T-helper 2 cell (primary cell): Measurements from ENCODE around the gene ATF3.
"Not testable (repeated sequence)": the region's sequence is repeated elsewhere in the genome, so short reads cannot be mapped to it uniquely, and the experiment has no call there.

ENCODE experiments used
- DNase-seq, 5 experiments: peaks; one replicate each; pipeline versions ENCODE4 v3.0.0 to v3.0.0-alpha.2; 2012 to 2022

ATF3 gene

DNA sequence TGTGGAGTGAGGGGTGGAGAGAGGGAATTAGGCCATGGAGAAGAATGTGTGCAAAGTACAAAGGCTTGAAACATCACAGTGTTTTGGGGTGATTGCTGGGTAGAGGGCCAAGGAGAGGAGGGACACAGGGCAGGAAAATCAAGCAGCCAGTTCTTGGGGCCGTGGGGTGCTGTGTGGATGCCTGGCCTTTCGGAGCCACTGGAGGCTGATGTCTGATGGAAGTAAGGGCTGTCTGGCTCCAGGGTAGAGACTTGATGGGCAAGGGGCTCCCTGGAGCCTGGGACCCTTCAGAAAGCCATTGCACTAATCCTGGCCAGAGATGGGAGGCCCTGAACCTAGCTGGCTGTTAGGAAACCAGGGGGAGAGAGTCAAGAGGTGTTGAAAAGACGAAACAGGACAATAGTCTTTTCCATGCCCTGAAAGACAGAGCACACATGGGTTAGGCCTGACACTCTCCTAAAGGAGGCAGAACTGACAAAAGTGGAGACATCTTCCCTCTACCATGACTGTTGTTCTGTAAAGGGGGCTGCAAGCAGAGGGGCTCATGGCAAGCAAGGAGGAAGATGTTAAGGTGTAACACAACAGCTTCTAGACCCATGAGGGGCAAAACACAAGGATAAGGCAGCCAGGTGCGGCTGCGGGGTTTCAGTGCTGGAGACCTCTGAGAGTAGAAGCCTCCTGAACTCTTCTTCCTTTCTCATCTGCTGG, 21.0 kb downstream of the ATF3 start:
- no peak for DNase-seq

DNA sequence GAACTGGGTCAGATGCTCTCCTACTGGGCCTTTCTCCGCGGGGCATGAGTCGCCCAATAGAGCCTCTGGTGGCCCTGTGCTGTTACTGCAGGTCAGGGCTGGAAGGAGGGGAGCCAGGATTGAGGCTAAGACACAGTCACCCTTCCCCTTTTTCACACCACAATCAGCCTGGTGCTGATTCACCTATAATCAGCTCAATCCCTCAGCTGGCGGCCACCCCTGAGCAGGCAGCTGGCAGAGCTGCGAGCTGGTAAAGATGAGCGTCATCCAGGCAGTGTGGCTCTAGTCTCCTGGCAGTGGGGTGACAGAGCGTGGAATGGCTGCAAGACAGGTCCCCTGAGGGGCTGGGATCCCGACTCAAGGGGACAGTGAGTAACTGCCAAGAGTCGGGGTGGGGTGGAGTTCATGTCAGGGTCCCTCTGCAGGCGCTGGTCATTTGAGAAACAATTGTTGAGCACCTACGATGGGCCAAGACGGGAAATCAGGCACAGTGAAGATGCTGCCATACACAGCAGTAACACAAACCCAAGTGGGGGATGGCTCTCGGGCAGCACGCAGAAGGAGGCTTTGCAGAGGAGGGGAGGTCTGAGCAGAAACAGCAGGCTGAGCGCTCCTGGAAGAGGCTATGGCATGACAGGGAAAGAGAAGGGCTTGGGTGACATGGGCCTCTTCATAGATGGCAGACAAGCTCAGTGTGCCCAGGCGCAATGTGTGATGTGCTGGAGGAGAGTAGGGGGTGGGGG, 21.8 kb downstream of the ATF3 start:
- DNase-seq, result peak; percentile 20 to 65 (median 42)

DNA sequence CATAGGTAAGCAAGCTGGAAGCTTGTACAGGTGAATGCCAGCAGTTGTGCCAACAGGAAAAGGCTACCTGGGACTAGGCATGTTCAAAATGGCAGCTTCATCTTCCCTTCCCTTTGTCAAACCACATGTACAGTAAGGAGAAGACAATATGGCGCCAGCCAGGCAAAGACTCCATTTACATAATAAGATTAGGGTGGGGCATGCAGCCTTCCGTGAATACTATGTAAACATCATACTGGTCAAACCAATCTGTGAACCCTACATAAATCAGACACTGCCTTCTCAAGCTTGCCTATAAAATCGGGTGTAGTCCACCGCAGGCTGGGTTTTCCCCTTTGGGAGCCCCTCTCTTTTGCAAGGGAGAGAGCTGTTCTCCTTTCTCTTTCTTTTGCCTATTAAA, 24.6 kb downstream of the ATF3 start:
- DNase-seq, result no peak

DNA sequence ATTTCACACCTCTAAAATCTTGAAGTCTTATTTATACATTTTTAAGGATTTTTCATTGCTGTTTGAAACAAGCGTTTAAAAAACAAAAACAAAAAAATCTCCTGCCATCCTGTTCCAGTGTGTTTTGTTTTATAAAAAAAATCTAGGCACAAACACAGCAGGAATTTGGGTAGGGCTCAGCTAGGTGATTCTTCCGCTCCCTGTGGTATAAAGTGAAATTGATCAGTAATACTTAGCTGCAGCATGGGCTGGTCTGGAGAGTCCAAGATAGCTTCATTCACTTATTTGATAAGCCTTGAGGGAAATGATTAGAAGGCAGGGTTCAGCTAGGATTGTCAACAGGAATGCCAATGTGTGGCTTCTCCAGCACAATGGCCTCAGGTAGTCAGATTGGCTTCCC, 25.7 kb downstream of the ATF3 start:
- no peak for DNase-seq

DNA sequence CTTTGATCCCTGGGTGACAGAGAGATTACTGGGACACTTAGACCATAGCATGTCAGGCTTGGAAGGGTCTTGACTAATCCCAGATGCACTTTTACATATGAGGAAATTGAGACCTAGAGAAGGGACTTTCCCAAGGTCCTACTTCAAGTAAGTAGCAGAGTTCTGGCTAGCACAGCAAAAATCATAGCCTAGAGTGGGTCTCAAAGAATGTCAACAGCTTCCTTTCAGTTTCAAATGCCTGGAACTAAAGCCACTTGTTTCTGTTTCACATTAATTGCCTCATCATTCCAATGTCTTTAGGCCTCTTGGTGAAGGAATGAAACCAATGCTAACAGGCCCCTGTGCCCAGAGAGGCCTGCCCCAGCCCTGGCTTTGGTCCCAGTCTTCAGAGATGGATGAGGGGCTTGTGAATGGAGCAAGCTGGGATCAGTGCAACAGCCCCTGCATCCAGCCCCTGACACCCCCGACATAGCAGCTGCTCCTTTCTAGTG, 26.6 kb downstream of the ATF3 start:
- DNase-seq, result peak in 1 of 5 experiments; percentile 53

DNA sequence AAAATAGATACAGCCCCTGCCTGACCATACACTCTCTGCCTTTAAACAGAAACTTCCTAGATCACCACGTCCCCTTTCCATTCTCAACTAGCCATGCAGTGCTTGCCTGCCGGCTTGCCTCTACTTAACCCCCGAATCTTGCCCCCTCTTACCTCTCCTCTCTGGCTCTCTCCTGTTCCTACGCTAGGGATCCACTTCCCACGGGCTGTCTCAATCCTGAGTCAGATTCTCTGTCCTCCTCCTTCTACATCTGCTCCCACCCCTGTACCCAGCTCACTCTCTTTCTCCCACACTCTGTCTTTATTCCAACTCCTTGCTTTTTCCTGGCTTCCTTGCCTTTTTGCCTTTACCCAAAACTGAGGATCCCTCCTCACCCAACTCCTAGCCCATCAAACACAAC, 29.3 kb downstream of the ATF3 start:
- no peak for DNase-seq

DNA sequence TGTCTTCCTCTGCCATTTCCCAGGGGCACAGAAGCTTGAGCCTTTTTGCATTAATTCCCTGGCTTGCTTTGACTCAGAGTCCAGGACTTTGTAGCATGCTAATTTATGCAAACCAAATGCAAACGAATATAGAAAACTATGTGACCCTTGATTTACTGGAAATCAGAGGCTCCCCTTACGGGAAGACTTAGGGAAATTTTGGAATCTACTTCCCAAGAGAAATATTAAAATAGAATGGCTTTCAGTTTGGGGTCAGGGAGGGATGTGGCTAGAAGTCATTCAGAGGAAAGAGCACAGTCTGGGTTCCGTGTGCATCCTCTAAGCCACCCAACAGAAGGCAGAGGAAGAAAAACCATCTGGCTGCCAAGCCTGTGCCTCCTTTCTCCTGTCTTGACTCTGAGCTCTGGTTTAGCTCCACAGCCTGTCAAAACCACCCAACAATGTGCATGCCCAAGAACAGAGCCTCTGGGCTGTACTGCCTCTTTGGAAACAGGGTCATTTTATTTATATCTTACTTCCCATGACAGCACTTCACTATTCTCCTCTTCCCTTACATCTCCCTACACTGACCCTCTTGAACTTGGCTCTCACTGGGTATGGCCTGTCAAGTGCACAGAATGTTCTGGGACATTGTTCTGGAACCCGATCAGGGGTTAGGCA, 30.1 kb downstream of the ATF3 start:
- DNase-seq, result peak in 1 of 5 experiments; percentile 8

DNA sequence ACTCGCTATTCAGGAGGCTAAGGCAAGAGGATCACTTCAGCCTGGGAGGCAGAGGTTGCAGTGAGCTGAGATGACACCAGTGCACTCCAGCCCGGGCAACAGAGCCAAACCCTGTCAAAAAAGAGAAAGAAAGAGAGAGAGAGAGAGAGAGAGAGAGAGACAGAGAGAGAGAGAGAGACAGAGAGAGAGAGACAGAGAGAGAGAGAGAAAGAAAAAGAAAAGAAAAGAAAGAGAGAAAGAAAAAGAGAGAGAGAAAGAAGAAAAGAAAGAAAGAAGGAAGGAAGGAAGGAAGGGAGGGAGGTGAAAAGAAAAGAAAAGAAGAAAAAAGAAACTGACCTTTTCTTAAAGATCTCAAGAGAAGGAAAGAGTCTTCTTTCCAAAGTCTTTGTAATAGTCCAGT, 31.0 kb downstream of the ATF3 start:
- not testable (repeated sequence) for DNase-seq

DNA sequence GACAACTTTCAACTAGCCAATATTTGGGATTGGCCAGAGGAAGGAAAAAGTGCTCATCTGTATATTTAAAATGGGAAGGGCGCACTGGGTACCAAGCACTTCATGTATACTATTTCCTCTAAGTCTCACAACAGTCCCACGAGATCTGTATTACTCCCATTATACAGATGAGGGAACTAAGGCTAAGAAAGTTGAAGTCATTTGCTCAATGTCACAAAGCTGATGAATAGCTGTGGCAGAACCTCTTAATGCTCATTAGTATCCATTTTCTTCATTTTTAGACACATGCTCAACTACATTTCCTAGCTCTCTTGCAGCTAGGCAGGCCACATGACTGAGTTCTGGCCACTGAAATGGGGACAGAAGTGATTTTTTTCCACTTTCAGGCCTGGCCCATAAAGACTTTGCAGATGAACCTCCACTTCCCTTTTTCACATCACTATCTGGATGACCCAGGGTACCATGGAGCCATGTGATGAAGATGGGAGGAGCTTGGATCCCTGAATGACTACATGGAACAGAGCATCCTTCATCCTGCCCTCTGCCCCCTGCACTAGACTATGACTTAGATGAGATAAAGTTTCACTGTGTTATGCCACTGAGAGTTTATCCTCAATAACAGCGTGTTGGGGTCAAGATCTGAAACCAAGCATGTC, 31.8 kb downstream of the ATF3 start:
- DNase-seq, result no peak

DNA sequence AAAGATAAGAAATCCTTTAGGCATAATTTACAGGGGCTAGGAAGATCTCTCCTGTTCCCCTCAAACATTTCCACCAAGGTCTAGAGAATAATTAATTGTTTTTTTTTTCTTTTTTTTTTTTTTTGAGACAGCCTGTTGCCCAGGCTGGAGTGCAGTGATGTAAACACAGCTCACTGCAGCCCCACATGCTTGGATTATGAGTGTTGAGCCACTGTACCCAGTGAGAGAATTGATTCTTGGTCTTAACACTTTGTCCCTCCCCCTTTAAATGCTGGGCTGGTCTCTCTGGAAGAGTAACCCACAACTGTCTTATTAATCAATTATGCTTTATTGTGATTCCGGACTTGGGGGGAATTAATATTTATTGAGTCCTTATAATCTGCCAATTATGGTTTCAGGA, 33.4 kb downstream of the ATF3 start:
- DNase-seq, result no peak

DNA sequence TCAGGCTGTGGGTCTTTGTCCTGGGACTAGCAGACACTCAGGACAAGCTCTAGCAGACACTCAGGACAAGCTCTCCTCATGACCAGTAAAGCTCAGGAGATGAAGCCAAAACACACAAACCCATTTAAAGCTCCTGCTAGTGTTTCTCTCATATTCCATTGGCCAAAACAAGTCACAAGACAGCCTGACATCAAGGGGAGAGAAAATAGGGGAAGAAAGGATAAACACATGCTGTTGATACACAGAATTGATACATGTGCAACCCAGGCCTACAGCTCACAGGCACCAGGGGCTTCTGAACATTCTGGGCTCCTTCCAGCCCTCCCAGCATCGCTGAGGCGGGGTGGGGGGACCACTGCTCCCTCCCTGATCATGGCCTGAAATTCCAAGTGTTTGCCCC, 35.3 kb downstream of the ATF3 start:
- no peak for DNase-seq

DNA sequence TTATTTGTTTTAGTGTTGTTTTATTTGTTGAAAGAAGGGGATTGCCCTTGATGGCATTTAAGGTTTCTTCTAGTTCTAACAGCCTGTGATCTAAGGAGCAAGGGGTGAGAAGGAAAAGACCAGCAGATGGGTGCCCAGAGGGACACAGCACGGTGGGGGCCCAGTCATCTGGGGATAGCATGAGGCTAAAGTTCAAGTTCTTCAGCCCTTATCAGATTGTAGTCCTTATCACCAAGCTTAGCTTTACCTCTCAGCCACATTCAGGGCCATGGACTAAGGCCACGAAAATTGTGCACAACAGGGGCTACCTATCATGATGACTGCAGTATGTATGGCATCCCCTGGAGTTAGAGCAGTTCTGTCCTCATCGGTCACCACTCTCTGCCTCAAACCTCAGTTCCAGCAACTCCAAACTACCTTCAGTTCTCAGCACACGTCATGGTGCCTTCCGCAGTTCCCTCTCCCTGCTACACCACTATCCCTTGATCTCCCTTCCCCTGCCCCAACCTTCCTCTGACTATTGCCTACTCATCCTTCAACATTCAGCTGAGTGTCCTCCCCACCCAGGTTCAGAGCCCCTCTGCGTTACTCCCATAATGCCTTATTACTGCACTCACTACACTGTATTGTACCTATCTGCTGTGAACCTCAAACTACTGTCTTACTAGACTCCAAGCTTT, 36.4 kb downstream of the ATF3 start:
- DNase-seq, result no peak

DNA sequence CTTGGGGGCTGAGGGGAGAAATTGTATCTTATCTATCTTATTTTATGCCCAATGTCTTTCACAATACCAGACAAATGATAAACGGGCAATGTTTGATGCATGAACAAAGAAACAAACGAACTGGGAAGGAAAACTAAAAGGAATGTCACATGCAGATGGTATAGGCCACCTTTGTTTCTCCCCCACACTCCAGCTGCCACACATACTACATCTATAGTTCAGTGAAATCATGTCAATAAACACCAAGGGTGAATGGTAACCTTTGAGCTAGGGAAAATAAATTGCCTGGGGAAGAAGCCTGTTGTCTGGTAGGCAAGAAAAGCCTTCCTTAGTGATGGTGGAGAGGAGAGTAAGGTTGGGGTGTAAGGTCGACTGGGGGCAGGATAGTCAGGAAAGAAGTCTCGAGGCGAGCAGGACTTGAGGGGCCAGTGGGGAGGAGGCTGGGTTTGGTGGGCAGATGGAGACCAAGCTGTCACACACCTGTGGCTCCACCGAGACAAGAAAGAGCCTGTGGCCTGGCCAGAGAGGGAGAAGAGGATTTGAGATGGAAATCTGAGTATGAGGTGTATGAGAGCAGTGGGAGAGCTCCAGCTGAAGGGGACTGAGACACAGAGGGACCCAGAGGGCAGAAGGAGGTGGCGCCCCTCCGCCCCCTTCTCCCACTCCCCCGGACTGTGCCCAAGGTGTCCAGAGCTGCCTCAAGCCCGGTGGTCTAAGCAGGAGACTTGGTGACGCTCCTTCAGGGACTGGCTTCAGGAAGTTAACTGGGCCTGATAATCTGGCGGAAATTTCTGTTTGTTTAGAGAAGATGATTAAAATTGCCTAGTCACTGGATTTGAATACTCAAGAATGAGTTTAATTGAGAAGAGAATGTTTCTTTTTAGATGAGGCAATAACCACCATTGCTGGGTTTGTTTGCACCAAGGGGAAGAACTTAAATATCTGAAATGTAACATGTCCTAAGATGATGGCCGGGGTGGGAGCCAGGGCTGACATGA, 37.3 kb downstream of the ATF3 start:
- no peak for DNase-seq

DNA sequence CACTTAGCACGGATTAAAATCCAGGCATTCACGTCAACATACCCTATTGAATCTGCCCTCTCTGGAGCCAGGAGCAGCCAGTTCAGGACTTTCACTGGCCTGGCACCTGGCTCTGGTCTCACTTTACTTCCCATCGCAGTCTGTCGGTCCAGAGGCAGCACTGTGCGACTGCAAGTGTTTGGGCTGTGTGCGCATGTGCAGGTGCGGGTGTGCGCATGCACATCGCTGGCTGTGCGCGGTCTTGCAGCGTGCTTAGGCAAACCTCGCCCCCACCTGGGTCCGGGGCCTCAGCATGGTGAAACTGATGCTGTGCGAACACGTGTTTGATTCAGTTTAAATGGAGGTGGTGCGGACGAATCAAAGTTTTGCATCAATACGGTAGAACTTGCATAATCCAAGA, 38.0 kb downstream of the ATF3 start:
- no peak for DNase-seq

DNA sequence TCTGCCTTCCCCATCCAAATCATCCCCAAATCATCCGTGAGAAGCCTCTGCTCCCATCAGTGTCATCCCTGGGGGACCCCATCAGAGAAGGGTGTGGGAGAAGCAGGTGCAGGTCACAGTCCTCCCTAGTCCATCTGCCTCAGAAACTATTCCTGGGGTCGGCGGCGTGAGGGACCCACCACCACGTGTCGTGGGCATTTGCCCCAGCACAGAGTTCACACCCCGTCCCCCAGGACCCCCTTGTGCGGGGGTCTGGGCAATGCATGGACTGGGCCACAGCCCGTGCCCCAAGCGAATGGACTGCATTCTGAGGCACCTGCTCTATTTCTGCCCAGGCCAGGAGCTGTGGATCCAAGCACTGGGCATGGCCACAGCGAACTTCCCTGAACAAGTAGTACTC, 38.4 kb downstream of the ATF3 start:
- no peak for DNase-seq

DNA sequence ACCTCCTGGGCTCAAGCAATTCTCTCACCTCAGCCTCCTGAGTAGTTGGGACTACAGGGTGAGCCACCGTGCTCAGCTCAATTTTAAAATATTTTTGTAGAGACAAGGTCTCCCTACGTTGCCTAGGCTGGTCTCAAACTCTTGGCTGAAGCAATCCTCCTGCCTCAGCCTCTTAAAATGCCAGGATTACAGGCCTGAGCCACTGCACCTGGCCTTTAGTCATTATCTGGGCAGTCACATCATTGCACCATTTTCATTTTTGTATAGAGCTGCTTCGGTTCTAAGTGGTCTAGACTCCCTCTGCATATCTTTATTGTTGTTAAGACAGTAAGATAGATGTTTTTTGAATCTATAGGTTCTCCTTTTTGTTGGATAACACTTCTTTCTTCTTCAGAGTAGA, 39.9 kb downstream of the ATF3 start:
- DNase-seq, result no peak

DNA sequence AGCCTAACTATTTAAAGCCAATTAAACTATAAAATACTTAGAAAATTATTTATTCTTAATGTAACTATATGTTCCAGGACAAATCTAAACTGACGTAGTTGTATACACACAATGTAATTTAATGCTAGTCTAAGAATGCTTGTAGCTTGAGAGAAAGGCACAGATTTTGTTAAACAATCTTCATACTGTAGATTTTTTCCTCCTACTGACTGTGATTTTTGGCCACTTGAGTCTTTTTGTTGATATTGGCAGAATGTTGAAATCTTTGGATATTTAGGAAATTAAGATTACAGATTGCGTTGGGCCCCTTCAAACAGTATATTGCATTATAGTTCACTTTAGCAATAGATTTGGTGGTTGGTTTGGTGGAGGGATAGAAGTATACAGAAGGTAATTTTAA, 40.5 kb downstream of the ATF3 start:
- DNase-seq, result no peak

DNA sequence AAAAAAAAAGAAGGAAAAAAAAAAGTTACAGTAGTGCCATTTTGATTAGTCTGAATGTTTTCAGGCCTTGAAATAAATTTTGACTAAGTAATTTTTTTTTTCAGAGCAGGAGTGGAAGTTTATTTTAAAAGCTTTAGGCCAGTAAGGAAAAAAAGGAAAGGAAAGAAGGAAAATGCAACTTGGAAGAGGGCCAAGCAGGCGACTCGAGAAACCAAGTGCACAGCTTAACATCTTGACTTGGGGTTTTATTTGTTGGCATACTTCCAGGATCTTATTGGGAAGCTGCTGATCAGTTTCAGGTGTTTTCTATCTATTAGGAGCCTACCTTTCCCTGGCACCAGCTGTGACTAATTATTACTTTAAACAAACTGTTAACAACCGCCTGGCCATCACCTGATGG, 41.7 kb downstream of the ATF3 start:
- DNase-seq, result no peak

DNA sequence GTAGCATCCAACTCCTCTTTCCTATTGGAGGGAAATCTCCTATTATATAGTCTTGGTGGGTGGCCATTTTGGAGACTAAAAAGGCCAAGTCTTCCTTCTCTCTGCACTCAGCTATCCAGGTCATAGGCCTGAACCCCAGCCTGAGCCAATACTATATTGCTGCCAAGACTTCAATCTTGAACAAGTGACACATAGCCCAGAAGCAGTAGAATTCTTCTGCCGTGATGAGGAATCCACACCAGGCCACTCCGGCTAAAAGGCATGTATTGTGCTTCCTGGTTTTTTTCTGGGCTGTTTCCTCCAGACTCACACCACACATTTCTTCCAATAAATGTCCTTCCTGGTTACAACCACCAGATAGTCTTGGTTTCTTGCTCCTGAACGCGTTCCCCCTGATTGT, 43.0 kb downstream of the ATF3 start:
- no peak for DNase-seq

DNA sequence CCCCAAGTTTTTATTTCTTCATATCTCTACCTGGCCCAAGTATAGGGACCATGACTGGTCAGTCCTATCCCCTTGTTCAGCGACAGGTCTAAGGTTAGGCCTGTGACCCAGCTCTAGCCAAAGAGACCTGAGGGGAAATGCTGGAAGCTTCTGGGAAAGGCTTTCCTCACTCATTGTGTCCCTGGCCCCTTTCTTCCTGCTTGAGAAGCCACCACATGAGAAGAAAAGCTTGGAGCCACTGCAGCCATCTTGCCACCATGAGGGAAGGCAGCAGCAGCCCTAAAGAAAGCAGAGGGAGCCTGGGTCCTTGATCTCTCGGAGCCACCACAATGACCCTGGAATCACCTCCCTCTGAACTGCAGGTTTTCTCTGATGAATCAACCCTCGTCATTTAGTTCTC, 43.4 kb downstream of the ATF3 start:
- DNase-seq, result no peak

DNA sequence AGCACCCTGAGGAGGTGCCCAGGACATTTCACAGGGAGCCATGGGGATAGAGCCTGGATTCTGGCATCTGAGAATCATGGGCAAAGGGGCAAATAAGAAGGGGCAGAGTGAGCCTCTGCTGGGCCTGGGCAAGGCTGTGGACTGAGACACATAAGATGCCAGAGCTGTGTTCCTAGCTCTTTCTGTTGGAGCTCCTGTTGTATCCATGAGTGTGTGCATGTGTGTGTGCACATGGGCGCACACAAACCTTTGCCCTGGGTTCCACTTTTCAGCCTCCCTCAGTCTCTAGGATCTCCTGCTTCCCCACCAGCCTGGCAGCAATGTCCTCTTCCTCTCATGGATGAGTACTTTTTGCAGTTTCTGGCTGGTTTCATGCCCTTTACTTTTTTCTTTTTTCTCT, 44.0 kb downstream of the ATF3 start:
- DNase-seq, result no peak
